Measurements from ENCODE around the gene FXYD6.

GRCh38 chr11:117912497-117912896 lies 36.0 kb upstream of the FXYD6 start:
- TF ChIP-seq CTCF (IDR thresholded peaks at IDR 0.05) (no peak), POLR2A (IDR thresholded peaks at IDR 0.05) (no peak)

Data from adrenal gland (tissue), 5 donors.